Measurements from ENCODE around the gene CD70.

DNA sequence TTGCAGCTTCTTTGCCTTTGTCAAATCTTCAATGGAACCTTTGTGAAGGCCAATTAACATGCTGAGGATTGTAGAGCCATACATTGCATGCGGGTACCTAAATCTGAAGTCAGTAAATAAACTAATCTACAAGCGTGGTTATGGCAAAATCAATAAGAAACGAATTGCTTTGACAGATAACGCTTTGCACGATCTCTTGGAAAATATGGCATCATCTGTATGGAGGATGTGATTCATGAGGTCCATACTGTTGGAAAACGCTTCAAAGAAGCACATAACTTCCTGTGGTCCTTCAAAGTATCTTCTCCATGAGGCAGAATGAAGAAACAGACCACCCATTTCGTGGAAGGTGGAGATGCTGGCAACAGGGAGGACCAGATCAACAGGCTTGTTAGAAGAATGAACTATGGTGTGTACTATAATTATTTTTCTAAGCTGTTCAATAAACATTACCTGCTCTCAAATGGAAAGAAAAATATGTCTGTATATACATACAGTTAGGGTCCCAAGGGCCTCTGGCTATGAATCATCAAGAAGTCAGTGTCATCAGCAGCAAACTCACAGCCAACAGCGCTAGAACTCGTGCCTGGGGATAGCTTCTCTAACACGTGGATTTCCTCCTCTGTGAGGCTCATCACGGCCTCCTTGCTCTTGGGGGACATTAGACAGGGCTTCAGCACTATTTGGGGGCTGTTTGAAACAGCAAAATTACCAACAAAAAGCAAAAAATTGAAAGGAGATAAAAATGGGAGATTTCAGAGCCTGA lies 2.9 kb upstream of the CD70 start:
- TF ChIP-seq EZH2 (IDR thresholded peaks at IDR 0.05; ENCODE audit: borderline replicate concordance, low read length) (no peak), CTCF (conservative IDR thresholded peaks at IDR 0.05 in 1 of 2, IDR thresholded peaks at IDR 0.05 in 1 of 2; ENCODE audit: extremely low read depth in 1 of 2, insufficient read depth in 1 of 2, low read depth in 1 of 2, low read length in 2 of 2) (no peak)

Measured in mammary epithelial cell (primary cell).